AML-193 (cell line): ENCODE measurements around the gene SV2C.
"Not testable (repeated sequence)": the region's sequence is repeated elsewhere in the genome, so short reads cannot be mapped to it uniquely, and the experiment has no call there.

Experiments
- DNase-seq, 2 experiments: peaks; one replicate each; lab custom pipeline; 2025; lab: John Stamatoyannopoulos, UW

SV2C gene

DNA sequence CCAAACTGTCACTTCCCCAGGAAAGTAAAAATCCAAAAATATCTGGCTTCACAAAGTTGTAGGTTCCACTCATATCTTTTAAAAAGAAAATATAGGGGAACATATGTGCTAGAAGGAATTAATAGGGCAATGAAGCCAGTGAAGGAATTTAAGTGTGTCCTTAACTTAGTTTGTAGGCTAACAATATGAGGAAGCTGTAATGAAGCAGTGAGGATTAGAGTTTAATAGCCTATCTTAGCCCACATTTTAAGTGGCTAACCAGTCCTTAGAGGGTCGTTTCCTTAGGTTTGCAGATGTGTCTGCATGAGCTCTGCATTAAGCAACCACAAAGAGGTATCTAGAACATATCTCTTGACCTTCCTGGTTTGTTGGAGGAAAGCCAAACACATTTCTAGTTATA is 218.7 kb downstream of the SV2C start:
- DNase-seq = peak in 1 of 2 experiments; percentile 6

DNA sequence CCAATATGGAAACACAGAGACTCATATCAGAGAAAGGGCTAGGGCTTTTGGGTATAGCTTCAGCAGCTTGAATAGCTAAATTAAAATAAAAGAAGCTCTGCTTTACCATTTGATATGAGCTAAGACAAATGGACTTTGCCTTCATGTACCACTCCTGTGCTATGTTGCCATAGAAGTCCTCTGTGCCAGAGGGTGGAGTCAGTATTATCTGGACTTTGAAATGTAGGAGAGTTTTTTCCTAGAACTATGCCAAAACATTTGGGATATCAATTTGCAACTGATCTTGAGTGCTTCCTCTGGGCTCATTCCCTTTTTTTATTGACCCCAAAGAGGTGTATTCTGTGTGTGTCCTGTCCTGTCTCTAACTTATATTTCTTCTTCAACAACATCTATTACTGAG is 219.5 kb downstream of the SV2C start:
- DNase-seq = not testable (repeated sequence)

DNA sequence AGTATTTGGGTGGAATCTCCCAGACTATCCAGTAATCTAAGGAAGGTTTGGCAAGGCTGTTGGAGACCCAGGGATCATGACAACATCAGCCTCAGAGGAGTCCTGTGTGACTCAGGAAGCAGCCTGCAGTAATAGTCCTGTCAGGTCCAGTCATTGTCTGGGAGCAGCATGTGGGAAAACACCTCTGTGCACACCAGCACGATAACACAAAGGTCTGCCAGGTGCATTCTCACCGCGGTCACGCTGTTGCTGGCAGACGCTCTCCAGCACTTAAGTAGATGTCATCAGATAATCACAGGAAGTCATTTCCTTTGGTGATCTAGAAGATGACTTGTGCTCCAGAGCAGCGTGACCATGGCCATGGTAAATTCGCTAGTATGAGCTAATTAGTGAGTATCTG is 220.7 kb downstream of the SV2C start:
- DNase-seq = no peak

DNA sequence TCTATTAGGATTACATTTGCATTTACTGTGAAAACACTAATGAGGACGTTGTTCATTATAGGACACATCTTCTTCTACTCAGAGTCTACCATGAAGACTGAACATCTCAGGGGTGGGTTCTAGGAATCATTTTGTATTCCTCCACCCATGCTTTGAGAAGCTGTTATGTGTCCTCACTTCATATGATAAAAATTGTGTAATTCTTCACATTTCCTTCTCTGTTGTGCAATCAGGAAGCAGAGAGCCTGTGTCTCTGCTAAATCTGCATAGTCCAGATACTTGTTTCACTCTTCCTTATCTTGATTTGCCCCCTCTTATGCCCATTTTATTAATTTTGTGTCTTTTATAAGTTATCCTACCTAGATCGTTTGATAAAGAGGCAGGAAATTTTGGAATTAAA is 222.1 kb downstream of the SV2C start:
- peak; percentile 77 to 80 for DNase-seq

DNA sequence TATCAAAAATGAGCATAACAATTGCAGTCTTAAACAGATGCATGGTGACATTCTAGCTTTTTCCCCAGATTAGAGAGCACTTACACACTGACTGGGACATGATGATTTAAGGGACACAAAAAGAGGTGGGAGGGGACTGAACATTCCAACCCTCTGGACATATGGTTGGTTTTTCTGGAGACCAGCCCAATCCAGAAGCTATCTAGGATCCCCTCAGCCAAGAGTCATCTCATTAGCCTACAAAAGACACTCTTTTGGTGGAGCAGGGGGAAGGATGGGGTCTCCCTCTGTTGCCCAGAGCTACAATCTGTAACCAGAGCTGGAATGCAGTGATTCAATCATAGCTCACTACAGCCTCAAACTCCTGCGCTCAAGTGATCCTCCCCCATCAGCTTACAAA is 222.6 kb downstream of the SV2C start:
- no peak for DNase-seq

DNA sequence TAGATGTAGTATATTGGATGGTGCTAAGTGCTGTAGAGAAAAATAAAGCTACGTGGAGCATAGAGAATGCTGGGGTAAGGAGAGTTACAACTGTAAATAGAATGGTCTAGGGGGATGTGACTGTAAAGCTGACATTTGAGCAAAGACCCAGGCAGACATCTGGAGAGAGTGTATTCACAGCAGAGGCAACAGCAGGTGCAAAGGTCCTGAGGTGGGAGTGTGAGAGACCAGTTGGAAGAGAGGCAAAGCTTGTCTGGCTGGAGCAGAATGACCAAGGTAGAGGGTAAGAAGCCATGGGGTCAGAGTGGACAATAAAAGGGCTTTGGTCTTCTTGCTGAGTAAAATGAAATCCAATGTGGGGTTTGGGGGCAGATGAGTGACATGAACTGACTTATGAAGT is 227.0 kb downstream of the SV2C start:
- no peak for DNase-seq

DNA sequence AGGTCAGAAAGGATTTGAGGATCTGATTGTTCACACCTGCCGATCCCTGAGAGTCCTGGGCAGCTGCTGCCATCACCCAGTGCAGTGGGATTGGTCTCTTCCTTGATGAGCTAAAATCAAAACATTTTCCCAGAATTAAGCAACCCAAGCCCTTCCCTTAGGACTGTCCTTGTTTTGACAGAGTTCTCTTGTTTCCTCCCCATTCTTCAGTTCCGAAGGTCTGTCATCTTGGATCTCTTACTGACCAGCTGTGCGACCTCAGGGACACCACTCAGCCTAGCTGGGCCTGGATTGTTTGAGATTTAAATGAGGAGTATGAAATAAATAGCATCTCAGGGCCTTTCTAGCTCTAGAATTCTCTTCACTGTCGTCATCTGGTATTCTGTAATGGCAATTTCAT is 229.6 kb downstream of the SV2C start:
- DNase-seq = no peak

DNA sequence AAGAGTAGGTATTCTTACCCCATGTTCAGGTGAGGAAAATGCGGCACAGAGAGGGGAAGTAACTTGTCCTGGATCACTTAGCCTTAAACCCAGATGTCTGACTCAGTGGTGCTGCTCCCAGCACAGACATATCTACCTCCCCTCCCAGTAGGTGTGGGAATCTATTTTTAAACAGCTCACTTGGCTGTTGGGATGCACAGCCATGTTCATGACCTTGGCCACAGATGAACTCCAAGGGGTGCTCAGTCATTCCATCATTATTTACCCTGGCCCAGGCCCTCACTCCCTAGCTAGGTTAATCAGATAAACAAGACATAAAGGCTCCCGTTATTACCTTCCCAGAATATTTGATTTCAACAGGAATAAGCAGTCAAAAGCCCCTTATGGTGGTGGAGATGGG is 231.5 kb downstream of the SV2C start:
- no peak for DNase-seq

DNA sequence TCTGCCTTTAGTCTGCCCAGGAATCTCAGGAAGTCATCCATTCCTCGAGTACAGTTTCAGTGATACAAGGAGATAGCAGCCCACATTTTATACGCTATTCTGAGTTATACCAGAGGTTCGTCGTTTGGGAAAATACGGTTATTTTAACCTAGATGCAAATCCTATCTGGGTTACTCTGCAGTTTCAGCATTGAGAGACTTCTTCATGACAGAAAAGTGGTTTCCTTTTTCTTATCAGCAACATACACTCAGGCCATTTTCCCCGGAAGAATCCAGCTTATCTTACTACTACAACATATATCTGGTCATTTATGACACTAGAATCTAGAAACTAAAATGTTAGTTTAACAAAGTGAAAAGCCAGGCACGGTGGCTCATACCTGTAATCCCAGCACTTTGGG is 236.5 kb downstream of the SV2C start:
- DNase-seq = no peak

DNA sequence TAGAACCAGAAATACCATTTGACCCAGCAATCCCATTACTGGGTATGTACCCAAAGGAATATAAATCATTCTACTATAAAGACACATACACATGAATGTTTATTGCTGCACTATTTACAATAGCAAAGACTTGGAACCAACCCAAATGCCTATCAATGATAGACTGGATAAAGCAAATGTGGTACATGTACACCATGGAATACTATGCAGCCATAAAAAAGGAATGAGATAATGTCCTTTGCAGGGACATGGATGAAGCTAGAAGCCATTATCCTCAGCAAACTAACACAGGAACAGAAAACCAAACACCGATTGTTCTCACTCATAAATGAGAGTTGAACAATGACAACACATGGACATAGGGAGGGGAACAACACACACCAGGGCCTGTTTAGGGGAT is 240.3 kb downstream of the SV2C start:
- DNase-seq = not testable (repeated sequence)

DNA sequence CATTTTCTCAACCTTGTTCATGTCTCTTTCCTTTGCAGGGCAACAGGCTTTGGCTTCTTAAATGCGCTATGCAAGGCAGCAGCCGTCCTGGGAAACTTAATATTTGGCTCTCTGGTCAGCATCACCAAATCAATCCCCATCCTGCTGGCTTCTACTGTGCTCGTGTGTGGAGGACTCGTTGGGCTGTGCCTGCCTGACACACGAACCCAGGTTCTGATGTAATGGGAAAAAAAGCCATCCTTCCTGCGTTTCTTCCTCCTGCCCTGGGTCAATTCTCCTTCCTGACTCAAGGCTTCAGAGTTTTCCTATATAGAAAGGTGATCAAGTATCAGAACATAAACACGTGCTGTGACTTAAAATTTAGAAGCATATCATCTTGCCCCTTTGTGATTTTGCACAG is 242.1 kb downstream of the SV2C start:
- no peak for DNase-seq

DNA sequence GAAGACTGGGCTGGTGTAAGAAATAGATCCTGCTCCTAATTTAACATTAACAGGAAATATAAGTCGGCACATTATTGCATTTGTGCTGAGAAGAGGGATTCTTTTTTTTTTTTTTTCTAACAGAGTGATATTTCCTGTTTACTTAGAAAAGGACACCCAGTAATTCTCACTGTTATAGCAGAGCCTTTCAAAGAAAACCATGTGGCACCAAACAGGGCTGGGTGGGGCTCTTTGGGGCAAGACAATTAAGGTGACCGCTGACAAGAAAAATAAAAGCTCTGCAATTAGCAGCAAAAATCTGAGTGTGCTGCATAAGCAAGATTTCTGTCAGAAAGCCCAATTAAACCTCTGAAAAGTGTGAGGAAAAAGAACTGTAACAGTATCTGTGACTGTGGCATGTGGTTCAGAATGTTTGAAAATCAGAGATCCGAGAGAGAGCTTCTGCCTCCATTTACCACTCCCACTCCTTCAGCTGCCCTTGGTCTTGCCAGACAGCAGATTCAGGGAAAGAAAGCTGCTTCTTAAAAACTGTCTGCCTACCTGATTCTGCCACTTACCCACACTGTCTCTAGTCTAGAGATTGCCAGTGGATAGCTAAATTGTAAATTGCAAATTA is 242.8 kb downstream of the SV2C start:
- no peak for DNase-seq

DNA sequence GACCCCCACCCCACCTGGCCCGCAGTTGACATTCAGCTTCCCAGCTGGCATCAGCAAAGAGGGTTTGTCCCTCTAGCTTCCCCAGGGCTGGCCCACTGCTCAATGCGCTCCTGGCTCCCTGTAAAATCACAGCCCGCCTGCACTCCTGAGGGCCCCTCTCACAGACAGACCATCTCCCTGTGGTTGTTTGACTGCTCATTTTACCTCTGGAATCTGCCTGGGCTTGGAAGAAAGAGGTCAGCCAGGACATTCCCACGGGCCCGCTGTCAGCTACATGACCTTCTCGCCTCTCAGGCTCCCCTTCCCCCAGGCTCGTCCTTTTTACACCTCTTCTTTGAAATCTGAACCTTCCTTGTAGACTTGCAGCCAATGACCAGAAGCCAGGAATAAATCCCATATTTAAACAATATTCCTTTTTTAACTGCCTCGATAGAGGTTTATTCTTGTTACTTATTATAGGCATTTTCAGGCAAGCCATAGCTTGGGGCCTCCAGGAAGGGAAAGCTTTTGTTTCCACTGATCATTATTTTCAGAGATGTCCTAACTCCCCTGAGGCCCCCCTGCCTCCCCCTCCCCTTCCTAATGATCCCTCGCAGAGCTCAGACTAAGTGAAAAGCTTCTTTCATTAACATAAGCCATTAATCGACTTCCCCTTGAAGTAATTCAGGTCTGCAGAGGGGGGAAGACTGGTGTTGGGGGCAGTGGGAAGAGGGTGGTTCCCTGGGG is 243.6 kb downstream of the SV2C start:
- DNase-seq = no peak

DNA sequence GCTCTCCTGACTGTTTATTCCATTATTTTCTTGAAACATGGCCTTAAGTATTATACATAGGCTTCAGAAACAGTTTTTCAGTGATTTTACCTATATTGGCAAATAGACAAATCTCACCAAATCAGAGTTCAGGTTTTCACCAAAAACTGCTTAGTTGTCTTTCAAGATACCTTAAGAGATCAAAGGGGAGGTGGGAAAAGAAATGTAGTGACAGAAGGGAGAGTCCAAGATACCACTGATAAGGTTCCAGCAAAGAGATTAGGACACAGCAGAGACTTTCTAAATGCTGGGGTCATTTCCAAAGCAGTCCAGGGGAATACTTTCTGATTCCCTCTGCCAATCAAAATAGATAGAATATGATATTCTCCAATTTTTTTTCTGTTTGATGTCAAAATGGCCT is 246.2 kb downstream of the SV2C start:
- DNase-seq = no peak

DNA sequence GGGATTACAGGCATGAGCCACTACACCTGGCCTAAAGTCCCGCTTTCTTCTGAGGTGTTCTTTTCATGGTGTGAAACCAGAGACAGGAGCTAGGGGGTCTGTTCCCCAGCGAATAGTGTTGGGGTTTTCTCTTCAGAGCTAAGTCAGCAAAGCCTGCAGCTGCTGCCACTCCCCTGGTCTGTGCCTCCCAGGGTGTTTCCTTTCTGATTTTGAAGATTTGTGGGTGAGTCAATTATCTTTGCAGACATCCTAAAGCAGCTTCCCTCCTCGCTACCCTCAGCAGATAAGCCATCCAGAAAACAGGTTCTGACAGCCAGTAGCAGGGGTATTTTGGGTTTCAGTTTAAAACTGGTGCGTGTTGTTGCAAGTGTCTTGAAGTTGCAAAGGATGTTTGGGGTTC is 247.9 kb downstream of the SV2C start:
- DNase-seq = no peak

DNA sequence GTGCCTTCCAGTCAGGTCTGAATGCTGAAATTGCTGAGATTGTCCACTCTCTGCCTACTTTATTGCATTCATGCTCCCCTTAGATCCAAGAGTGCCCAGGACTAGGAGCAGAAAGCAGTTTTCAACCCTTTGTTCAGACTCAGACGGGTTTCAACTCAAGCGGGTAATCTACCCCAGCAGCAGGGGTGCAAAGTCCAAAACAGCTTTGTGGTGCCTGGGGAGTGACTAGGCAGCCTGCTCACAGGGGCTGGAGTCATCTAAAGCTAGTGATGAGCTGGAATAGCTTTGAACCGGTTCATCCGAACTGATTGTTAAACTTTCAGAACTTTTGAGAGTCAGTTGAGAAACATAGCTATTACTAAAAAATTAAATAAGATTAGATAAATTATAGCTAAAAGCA is 248.9 kb downstream of the SV2C start:
- no peak for DNase-seq

DNA sequence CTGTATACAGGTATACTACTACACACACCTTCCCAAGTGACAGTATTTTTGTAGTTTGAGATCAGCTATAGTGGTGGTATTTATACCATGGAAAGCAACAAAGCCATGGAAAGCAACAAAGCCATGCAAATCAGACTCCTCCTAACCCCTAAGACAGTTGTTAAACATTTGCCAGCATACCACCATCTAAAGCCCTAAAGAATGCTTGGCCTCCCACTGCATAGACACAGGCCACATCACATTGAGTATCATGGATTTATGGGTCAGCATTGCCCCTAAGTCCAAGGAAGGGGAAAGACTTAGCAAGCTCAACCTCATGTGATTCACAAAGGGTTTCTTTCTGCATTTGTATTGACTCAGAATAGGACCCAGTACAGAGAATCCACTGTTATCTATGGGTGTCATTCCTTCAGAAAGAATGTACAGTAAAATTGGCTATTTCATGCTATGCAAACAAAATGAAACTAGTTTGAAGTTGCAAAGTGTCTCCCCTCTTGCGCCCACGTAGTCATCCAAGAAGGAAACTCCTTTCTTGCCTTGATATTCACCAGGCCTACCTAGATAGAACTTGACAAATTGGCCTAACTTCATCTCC is 249.5 kb downstream of the SV2C start:
- DNase-seq = no peak

DNA sequence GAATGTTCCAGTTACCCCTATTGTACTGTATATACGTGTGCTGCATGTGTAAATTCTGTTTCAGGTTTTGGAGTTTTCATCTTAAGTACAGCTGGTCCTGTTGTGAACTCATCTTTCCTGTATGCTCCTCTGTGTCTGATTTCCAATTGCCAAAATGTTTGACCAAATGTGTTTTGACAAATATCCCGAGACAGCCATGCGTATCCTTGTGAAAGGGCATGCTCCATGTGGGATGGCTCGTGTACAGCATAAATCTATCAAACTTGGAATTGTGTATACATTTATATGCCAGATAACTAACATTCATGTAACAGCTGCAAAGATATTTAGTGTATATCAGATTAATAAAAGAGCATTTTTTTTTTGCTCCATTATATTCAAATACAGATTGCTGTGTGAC is 250.4 kb downstream of the SV2C start:
- no peak for DNase-seq

DNA sequence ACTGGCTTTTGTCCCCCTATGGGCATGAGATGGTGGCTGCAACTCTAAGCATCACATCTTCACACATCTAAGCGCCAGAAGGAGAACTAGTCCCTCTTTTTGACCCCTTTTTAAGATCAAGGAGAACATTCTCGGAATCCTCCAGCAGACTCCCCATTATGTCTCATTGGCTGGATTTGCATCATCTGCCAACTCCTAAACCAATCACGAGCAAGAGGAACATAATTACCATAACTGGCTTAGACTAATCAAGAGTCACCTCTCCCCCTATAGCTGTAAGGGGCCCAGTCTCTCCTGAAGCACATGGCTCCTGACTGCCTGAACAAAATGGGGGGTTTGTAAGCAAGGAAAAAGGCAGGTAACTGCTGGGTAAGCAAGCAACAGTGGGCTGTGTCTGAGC is 251.4 kb downstream of the SV2C start:
- DNase-seq = no peak

DNA sequence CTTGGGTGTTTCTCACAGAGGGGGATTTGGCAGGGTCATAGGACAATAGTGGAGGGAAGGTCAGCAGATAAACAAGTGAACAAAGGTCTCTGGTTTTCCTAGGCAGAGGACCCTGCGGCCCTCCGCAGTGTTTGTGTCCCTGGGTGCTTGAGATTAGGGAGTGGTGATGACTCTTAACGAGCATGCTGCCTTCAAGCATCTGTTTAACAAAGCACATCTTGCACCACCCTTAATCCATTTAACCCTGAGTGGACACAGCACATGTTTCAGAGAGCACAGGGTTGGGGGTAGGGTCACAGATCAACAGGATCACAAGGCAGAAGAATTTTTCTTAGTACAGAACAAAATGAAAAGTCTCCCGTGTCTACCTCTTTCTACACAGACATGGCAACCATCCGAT is 252.3 kb downstream of the SV2C start:
- DNase-seq = not testable (repeated sequence)

DNA sequence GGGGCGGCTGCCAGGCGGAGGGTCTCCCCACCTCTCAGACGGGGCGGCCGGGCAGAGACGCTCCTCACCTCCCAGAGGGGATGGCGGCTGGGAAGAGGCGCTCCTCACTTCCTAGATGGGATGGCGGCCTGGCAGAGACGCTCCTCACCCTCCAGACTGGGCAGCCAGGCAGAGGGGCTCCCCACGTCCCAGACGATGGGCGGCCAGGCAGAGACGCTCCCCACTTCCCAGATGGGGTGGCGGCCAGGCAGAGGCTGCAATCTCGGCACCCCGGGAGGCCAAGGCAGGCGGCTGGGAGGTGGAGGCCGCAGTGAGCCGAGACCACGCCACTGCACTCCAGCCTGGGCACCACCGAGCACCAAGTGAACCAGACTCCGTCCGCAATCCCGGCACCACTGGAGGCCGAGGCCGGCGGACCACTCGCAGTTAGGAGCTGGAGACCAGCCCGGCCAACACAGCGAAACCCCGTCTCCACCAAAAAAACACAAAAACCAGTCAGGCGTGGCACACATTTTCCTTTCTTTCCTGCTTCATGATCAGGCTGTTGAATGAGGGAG is 253.1 kb downstream of the SV2C start:
- not testable (repeated sequence) for DNase-seq

DNA sequence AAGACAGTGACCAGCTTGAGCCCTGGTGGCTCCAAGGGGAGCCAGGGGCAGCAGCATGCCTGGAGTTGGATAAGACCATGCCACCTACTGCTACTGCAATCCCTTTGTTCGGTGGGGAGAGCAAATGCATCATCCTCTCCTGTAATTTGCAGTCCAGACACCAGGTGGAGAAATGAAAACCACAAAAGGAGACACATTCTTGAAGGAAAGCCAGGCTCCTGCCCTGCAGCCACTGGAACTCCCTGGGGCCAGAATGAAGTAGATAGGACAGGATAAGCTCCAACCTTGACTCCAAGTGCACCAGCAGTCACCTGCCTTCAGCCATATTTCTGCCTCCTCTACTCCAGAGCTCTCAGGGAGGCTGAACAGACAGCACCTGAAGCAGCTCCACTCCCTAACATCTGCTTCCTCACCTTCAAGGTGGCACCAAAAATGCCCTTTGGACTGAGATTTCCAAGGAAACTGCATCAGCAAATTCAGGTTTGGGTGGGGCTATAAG is 254.8 kb downstream of the SV2C start:
- DNase-seq = peak; percentile 60 to 64

DNA sequence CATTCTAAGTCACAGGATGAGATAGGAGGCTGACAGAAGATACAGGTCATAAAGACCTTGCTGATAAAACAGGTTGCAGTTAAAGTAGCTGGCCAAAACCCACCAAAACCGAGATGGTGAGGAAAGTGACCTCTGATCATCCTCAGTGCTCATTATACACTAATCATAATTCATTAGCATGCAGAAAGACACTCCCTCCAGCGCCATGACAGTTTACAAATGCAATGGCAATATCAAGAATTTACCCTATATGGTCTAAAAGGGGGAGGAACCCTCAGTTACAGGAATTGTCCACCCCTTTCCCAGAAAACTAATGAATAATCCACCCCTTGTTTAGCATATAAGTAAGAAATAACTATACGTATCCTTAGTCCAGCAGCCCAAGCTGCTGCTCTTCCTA is 256.7 kb downstream of the SV2C start:
- no peak for DNase-seq
